HG03025 (cell line): Measurements from ENCODE around the gene IFT52.

Source experiments
- ATAC-seq: cut with Tn5 transposase; IDR thresholded peaks from one replicate; pipeline ENCODE4 v1.9.1; 2021; ENCODE audit warnings: mild to moderate bottlenecking, moderate library complexity; ENCODE audit not compliant: unreplicated experiment, low FRiP score

The IFT52 gene

DNA sequence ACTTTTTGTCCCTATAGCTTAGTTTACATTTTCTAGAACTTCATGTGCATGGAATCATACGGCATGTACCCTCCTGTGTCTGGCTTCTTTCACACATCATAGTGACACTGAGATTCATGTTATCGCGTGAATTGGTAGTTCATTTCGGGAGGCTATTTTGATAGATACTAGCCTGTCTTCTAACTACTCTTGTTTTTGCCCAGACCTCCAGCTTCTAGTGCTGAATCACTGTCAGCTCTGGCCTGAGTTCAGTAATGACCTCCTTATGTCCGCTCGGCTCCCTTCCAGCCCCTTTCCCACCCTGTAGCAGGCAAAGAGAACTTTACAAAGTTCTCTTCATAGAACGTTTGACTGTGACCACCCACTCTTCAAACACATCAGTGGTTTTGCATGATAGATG lies 90.2 kb downstream of the IFT52 start:
- no peak for ATAC-seq

DNA sequence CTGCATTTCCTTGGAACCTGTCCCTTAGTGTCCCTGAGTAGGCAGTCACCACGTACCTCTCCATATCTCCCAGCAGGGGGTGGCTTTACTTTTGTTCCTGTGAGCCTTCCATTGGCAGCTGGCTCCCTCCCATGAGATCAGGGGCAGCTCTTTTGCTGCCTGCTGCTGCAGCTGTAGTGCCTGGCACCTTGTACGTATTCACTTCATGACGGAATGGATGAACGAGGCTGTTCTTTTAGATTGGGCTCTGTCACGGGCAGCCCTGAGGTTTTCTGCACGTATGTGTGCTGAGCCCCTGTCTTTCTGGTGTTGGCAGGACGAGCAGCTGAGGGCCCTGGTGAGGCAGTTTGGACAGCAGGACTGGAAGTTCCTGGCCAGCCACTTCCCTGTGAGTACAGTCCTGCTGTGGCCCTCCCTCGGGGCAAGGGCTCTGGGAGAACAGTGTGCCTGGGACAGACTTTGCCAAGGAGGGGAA lies 90.8 kb downstream of the IFT52 start:
- ATAC-seq = no peak

DNA sequence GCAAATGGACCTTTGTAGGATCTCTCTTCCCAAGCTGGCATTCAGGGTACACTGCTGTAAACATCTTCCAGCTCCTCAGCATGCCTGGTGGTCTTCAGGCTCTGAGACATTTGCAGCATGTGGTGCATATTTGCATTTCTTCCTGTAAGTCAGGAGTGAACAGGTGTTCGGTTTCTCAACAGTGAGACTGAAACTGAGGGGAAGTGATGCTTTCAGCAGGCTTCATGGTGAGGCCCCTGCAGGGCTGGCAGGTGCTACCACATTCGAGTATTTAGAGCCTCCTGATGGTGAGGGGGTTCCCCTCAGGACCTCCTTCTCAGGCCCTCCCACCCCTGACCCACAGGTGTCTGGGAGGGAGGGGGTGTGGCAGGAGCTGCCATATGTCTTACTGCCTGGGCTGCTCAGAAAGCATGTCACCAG lies 91.3 kb downstream of the IFT52 start:
- ATAC-seq = peak; percentile 87

DNA sequence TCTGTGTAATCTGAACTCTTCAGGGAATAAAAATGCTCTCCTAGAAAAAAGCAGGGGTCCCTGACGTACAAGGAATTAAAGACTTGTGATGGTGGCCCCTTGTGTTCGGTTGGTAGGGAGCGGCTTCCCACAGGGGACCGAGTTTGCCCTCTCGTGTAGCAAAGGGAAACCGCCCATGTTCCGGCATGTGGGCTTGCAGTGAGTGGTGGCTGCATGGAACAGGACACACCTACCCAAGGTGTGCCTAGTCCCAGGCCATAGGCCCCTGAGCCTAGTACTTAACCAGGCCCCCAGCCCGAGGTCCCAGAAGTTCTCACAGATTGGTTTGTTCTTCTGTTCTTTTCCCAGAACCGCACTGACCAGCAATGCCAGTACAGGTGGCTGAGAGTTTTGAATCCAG lies 91.7 kb downstream of the IFT52 start:
- peak; percentile 38 for ATAC-seq

DNA sequence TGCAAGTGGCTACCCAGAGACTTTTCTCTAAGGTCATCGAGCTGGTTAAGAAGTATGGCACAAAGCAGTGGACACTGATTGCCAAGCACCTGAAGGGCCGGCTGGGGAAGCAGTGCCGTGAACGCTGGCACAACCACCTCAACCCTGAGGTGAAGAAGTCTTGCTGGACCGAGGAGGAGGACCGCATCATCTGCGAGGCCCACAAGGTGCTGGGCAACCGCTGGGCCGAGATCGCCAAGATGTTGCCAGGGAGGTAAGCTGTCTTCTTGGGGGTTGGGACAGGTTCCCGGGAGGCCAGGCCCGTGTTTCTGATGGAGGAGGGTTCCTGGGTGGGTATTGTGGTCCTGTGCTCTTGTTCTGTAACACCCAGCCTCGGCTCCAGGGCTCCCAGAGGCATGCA lies 96.1 kb downstream of the IFT52 start:
- no peak for ATAC-seq

DNA sequence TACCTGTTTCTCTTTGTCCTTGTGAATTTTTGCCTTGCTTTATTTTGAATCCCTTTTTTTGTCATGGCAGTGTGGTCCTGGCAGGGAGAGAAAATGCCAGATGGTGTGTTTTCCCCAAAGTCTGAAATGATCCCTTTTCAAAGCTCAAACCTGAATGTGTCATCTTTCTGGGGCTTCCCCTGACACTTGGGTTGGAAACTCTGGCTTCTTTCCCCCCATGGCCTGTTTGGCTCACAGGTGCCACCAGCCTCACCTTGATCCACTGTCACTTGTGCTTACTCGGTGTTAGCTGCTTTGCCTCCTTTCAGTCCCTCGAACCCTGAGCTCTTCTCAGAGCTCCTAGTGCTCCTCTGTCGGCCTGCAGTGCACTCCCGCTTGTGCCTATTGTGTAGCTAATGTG lies 98.4 kb downstream of the IFT52 start:
- no peak for ATAC-seq

DNA sequence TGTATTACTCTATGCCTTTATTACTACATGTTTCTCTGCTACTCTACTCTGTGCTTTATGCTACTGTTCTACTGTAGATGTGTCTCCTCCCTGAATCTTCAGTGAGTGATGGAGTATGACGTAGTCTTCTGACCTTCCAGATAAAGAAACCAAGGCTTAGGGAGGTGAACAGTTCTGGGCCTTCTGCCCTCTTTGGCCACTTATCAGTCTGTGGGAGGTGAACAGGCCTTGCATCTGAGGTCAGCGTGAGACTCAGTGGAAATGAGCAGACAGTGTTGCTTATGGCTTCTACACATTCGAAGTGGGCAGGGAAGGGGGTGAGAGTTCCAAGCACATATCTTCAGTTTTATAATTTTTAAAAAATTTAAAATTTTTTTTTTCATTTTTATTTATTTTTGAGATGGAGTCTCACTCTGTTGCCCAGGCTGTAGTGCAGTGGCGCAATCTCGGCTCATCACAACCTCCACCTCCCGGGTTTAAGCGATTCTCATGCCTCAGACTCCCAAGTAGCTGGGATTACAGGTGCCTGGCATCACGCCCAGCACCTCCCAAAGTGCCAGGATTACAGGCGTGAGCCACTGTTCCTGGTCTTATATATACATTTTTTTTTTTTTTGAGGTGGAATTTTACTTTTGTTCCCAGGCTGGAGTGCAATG lies 100.3 kb downstream of the IFT52 start:
- ATAC-seq = no peak

DNA sequence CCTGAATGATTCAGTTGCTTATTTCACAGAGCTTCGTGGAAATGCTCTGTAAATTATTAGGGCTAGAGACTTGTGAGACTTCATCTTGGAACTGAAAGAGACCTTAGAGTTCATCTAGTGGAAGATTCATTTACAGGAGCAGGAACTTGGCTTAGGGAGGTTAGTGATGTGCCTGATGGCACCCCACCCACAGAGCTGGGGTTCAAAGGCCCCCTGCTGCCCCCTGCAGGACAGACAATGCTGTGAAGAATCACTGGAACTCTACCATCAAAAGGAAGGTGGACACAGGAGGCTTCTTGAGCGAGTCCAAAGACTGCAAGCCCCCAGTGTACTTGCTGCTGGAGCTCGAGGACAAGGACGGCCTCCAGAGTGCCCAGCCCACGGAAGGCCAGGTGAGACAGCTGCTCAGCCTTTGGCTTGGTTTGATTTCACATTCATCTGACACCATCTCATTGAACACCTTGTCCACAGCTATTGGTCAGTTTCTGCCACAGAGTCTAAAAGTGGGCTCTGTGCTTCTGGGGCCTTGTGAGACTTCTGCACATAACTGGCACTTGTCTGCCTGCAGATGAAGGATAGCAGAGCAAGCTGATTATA lies 101.3 kb downstream of the IFT52 start:
- ATAC-seq = no peak

DNA sequence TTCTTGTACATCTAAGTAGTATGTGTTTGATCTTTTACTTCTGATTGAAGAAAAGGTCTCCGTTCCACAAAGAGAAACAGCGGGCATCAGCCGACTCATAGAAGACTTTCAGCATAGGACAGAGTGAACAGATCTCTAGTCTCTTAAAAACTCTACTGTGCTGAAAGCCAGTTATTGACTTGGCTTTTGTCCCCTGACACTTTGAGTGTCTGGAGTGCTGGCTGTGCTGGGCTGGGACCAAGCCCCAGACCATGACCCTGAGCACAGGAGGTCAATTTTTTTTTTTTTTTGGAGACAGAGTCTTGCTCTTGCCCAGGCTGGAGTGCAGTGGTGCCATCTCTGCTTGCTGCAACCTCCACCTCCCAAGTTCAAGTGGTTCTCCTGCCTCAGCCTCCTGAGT lies 104.0 kb downstream of the IFT52 start:
- ATAC-seq = no peak

DNA sequence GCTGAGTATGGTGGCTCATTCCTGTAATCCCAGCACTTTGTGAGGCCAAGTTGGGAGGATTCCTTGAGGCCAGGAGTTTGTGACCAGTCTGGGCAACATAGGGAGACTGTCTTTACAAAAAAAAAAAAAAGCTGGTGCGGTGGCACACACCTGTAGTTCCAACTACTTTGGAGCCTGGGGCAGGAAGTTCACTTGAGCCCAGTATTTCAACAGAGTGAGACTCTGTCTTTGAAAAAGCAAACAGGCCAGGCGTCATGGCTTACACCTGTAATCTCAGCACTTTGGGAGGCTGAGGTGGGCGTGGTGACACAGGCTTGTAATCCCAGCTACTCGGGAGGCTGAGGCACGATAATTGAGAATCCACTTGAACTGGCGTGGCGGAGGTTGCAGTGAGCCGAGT lies 104.8 kb downstream of the IFT52 start:
- no peak for ATAC-seq
